OCI-LY1 (cell line): Measurements from ENCODE around the gene SPATA21.

ENCODE experiments used
- CTCF ChIP-seq: fragments of 200-600 bp; sonication (generic), shearing (Covaris generic); IDR thresholded peaks from 2 replicates; pipeline ENCODE4 v1.5.1; 2017; ENCODE audit warnings: mild to moderate bottlenecking, antibody characterized with exemption, low read length, moderate library complexity, mixed read lengths
- EZH2 ChIP-seq: fragments of 200-600 bp; sonication (generic), shearing (Covaris generic); IDR thresholded peaks from 2 replicates; pipeline ENCODE4 v1.8.0; 2017; ENCODE audit warnings: borderline replicate concordance, mixed run types, mild to moderate bottlenecking, antibody characterized with exemption, low read length, moderate library complexity, mixed read lengths

- TF ChIP-seq CTCF (no peak), EZH2 (no peak)
These were observed 2.7 kb downstream of the SPATA21 start for GRCh38 chr1:16434501-16434900.
